NCI-H774 (cell line): ENCODE results near the gene SLC7A4.

Experiments
- DNase-seq: peaks from one replicate; lab custom pipeline; 2025; lab: John Stamatoyannopoulos, UW

The SLC7A4 gene

GRCh38 chr22:20998411-20999336 is 33.7 kb downstream of the SLC7A4 start:
- no peak for DNase-seq

DNA sequence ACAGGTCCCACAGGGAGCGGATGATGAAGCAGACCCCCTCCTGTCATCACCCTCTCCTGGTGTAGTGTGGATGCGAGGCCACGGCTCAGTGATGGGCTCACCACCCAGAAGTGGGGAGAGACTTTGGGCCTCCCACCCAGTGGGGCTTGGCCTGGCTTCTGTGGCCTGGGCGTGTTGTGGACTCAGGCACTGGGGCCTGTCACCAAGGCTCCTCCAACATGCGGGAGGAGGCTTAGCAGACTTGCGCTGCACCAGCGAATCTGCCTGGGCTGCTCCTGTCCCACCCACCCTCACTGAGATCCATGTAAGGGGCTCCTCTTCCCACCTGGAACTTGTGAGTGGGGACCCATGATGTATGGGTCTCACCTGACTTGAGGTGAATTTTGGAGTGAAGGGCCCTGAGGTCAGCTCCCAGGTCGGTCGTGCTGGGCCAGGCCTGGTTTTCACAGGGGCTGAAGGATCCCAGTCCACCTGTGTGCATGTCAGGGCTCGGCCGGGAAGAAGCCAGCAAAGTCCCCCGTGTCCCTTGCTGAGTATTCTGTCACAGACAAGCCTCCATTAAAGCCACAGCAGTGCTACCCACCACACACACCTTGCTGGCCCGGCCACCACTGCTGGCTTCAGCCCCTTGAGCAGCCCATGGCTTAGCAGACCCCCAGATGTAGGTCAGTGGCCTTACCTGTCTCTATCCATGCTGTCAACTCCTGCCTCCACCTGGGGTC is 34.7 kb downstream of the SLC7A4 start:
- DNase-seq: no peak

GRCh38 chr22:20996598-20997535 is 35.5 kb downstream of the SLC7A4 start:
- DNase-seq: no peak

GRCh38 chr22:20996031-20996410 is 36.3 kb downstream of the SLC7A4 start:
- no peak for DNase-seq

GRCh38 chr22:20995329-20996030 is 36.9 kb downstream of the SLC7A4 start:
- no peak for DNase-seq

GRCh38 chr22:20994902-20995241 is 37.5 kb downstream of the SLC7A4 start:
- DNase-seq: no peak

DNA sequence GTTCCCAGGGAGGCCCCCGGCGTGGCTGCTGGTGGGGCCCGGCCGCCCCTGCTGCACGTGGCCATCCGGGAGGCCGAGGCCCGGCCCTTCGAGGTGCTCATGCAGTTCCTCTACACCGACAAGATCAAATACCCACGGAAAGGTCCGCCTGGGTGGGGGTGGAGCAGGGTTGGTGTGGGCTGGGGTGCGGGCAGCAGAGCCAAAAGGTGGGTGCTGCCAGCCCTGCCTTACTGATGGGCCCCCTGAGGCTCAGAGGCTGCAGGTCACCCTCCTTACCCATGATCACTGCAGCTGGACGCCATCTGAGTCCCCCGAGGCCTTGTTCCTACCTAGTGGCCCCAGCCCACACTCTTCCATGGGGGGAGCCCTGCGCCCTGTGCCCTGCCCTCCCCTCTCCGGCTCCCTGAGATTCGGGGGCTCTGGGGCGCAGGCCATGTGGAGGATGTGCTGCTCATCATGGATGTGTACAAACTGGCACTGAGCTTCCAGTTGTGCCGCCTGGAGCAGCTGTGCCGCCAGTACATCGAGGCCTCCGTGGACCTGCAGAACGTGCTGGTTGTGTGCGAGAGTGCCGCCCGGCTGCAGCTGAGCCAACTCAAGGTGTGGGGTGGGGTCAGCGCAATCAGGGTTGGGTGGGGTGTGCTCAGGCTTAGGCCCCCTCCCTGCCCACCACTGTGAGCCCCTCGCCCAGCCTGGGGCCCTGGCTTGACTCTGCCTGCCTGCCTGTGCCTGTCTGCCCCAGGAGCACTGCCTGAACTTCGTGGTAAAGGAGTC is 38.0 kb downstream of the SLC7A4 start:
- no peak for DNase-seq

DNA sequence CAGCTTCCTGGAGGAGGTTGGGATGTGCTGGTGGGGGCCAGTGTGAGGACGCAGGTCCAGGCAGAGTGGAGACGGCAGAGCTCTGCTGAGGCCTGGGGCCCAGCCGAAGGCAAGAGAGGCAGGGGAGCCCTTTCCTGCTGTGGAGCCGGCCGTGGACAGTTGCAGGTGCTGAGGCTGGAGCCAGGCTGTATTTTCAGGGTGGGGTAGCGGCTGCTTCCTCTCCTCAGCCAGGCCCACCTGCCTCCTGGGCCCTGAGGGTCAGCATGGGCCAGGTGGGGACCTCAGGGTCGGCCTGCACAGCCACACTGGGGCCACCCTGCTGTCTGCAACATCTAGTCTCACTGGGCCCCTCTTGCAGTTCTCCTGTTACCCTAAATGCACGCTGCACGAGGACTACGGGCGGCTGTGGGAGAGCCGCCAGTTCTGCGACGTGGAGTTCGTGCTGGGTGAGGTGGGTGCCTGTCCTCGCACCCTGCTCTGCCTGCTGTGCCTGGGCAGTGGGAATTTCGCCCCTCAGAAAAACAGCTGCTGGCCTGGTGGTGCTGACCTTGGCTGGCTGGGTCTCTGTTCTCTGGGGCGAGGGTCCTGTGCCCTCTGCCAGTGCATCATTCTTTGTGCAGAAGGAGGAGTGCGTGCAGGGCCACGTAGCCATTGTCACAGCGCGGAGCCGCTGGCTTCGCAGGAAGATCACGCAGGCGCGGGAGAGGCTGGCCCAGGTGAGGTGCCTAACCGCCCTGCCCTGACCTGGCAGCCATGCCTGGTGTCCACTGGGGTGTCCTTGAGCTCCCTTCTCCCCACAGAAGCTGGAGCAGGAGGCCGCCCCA is 38.8 kb downstream of the SLC7A4 start:
- no peak for DNase-seq

DNA sequence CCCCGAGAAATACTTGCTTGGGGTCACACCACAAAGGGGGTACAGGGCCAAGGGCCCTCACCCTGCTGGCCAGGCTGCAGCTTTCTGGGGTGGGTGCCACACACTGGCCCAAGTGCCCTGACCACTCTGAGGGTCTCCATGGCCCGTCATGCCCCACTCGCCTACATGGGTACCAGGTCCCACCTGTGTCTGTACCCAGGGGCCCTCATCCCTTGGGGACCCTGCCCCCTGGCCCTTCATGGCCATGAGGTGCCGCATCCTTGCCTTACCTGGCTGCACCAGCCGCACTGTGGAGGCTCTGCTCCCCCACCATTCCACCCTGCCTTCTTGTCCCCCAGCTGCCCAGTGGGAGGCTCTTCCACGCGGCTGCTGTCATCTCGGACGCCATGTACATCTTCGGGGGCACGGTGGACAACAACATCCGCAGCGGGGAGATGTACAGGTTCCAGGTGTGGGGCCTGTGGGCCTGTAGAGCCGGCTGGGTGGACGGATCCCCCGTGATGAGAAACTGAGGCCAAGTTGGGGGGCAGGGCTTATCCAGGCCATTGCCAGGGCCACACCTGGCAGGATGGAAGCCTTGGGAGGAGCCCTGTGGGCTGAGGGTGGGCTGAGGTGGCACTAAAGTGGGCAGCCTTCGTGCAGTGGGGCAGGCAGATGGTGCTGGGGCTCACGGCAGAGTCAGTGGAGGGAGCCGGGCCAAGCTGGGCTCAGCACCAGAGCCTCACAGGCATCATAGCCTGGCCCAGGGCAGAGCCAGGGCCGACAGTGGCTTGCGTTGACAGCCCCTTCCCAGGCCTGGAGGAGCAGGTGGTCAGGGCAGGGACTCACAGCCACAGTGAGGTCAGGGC is 39.7 kb downstream of the SLC7A4 start:
- no peak for DNase-seq

- no peak for DNase-seq
These were observed 40.3 kb downstream of the SLC7A4 start for GRCh38 chr22:20992056-20992442.

GRCh38 chr22:20991252-20992055 is 40.9 kb downstream of the SLC7A4 start:
- no peak for DNase-seq

DNA sequence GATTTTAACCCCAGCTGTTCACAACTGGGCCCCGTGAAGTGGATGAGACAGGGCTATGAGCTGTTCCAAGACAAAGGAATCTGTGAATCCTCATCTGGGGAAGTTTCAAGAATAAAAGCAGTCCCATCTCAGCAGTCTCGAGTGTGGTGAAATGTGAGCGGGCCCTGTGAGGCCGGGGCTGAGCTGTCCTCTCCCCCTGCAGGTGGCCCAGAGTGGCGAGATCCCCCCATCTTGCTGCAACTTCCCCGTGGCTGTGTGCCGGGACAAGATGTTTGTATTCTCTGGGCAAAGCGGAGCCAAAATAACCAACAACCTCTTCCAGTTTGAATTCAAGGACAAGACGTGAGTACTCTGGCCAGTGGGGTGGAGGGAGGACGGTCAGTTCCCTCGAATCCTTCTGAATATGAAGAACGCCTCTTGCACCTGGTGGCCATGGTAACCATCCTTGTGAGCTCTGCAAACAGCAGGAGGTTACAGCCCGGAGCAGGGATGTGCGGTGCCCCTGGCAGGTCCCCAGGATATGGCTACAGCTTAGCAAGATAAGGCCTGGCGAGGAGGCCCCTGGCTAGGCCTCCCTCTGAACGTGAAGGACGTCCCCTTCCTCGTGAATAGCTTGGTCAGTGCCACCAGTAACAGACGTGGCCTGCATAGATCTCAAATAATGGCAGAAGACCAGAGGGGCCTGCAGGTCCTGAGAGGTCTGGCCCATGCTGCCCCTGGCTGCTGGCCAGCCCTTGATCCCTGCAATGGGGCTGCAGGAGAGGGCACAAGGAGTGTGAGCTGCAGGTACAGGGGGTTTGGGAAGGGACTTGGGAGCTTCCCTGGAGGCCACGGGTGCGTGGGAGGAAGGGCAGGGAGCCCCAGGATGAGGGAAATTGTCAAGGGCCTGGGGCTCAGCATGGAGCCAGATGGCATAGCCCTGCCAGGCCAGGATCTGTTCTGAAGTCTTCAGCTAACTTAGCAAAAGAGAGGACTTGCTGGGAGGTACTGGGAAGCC is 41.9 kb downstream of the SLC7A4 start:
- no peak for DNase-seq

- no peak for DNase-seq
These were observed 42.8 kb downstream of the SLC7A4 start for GRCh38 chr22:20989323-20990138.

GRCh38 chr22:20988573-20989322 is 43.6 kb downstream of the SLC7A4 start:
- DNase-seq: no peak

- DNase-seq: no peak
These were observed 45.0 kb downstream of the SLC7A4 start for GRCh38 chr22:20987375-20987774.
